GM21576 (cell line): ENCODE measurements around the gene KBTBD6.
"Not testable (repeated sequence)": the region's sequence is repeated elsewhere in the genome, so short reads cannot be mapped to it uniquely, and the experiment has no call there.

ENCODE experiments used
- ATAC-seq: cut with Tn5 transposase; IDR thresholded peaks from one replicate; pipeline ENCODE4 v1.9.1; 2021; ENCODE audit warnings: mild to moderate bottlenecking, moderate library complexity; ENCODE audit not compliant: unreplicated experiment

KBTBD6 gene, protein sequence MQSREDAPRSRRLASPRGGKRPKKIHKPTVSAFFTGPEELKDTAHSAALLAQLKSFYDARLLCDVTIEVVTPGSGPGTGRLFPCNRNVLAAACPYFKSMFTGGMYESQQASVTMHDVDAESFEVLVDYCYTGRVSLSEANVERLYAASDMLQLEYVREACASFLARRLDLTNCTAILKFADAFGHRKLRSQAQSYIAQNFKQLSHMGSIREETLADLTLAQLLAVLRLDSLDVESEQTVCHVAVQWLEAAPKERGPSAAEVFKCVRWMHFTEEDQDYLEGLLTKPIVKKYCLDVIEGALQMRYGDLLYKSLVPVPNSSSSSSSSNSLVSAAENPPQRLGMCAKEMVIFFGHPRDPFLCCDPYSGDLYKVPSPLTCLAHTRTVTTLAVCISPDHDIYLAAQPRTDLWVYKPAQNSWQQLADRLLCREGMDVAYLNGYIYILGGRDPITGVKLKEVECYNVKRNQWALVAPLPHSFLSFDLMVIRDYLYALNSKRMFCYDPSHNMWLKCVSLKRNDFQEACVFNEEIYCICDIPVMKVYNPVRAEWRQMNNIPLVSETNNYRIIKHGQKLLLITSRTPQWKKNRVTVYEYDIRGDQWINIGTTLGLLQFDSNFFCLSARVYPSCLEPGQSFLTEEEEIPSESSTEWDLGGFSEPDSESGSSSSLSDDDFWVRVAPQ

DNA sequence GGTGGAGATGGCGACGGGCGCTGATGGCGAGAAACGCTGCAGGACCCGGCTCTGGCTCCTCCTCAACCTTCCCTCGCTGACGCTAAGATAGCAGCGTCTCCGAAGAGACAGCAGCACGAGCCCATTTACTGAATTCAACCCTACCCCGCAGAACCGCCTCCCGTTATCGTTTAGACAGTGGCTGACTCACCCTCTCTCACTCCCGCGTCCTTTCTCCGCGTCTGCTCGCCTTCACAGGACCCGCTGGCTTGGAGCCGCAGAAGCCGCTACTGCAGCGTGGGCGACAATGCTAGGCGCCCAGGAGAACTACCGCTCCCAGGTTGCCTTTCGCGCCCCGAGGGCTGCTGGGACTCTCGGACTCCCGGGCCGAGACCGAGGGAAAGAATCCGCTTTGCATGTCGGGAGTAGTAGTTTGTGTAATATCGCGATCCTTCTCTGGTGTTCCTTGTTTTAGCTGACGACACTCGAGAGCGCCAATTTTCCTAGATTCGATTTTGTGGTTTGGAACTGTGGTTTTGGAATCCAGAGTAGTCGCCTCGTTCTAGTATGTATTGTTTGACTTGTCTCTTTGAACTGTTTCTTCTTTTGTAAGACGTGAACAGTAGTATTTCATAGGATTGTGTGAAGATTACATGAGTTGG is at the start of gene KBTBD6:
Gene KBTBD6, minus strand, starts transcription at position 291 of the 641 bp plus-strand sequence. CDS start 291 bp downstream, outside the sequence.
- ATAC-seq, result peak; percentile 94

DNA sequence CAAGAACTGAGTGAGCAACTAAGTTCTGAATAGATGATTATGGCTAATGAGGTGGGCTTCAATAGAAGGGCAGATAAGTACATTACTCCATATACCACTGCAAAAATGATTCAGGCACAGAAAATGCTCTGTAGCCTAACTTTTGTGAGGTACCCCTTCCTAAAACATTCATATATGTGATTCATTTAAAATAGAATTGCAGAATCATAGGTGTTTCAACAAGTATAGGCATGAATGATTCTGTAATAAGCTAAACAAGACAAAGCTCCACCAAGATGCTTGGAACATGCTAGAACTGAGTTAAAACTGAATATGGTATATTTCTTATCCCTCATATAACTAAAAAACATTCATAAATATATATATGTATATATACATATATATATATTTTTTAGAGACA is 49.6 kb upstream of the KBTBD6 start:
- ATAC-seq, result no peak

DNA sequence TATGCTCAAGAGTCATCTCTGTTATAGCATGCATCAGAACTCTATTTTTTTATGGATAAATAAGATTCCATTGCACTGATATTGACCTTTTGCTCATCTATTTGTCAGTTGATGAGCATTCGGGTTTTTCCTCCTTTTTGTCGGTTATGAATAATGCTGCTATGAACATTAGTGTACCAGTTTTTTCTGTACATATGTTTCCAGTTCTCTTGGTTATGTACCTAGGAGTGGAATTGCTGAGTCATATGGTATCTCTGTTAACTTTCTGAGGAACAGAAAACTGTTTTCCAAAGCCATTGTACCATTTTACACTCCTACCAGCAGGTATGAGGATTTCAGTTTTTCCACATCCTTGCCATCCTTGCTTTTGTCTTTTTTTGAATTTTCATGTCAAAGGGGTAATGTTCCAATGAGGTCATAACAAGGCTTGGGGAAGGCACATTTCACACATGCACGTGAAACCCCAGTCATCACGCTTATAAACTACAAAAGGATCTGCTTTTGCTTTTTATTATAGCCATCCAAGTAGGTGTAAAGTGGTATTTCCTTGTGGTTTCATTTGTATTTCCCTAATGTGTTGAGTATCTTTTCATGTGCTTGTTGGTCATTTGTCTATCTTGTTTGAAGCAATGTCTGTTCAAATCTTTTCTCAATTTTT is 47.1 kb upstream of the KBTBD6 start:
- no peak for ATAC-seq

DNA sequence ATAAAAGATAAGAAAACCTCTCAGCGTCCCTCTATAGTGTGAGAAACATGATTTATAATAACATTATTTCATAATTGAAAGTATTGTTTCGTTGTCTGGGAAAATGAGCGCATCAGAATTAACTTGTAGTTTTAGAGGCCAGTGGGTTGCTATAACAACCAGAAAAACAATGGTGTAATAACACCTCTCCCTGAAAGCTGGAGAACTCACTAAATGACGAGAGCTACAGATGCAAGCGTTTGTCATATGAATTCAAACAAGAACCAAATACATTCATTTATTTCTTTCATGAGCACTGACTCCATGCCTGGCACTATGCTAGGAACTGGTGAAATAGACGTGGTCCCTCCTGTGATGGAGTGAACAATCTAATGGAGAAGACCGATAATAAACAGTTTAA is 45.4 kb upstream of the KBTBD6 start:
- no peak for ATAC-seq

DNA sequence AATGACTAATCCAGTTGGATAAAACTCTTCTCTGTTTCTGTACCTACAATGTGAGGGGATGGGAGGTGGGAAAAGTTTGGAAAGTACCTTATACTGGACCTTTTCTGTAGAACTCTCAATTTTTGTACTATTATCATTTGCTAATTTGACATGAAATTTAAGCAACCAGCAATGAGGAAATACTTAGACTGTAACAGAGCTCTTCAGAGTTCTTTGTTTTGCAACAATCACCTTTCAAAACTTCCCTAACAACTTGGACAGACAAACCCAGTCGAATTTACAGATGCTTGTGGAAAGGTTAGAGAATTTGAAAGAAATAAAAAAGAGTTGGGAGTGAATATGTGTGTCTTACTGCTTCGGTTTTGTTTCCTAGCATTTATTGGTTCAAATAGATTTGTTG is 45.0 kb upstream of the KBTBD6 start:
- no peak for ATAC-seq

DNA sequence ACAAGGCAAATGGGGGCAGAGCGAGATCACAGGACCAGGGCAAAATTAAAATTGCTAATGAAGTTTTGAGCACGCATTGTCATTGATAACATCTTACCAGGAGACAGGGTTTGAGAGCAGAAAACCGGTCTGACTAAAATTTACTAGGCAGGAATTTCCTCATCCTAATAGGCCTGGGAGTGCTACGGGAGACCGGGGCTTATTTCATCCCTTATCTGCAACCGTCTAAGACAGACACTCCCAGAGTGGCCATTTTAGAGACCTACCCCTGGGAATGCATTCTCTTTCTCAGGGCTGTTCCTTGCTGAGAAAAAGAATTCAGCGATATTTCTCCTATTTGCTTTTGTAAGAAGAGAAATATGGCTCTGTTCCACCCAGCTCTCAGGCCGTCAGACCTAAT is 43.0 kb upstream of the KBTBD6 start:
- ATAC-seq, result not testable (repeated sequence)

DNA sequence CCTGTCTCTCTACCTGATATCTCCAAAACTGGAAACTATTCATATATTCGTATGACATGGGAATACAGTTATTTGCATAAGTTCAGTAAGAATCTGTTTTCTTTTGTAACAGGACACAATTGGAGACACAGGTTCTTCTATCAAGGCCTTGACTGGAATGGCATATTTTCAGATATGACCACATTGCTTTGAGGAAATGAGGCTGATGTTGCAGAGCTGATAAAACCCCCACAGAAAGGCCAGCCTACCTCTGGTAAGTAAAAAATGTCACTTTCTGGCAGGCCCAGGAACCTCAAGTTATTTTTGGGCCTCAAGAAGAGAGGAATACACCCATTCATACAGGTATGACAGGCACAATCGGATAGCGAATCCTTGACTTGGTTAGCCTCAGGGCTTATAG is 29.5 kb upstream of the KBTBD6 start:
- ATAC-seq, result no peak

DNA sequence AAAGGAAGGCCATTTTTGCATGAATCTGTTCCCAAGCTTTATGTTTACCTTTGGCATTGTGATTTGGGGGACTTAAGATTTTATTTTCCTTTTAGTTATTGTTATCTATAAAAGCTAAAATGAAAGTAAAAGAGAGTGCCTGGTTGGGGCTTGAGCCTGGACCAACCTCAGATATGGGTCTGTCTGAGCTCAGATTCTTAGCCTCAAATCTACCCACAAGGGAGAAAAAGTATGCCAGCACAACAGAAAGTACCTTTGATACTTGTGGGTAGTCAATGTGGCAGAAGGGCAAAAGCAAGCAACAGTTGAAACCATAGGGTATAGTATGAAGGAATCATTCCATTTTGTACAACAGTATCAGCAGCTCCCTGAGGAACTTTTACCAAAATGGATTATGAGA is 26.6 kb upstream of the KBTBD6 start:
- no peak for ATAC-seq

DNA sequence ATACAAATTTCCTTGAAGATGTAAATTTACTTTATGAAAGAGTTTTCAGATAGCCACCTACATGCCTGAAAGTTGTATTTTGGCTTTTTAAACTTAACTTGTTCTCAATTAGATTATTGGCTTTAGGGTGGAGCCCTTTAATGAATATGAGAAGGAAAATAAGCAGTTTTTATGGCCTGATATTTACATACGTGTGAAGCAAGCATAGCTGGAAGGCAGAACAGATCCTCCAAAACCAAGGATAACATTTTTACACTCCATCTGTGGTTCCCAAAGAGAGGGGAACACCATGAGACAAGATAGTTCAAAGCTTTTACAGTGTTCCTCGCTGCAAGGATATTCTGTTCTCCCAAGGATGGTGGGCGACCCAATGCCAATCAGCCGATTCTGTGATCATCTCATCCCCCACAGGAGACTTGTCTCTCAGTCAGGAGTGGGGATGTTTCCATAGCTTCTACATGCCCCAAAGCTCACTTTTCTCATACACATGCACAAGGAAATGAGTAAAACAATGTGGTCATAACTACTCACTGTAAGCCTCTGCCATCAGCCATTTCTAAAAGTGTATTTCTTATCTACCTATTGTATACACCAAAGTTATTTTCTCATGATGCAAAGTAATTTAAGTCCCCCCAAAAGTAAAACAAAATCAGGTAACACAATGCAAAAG is 24.6 kb upstream of the KBTBD6 start:
- ATAC-seq, result no peak

DNA sequence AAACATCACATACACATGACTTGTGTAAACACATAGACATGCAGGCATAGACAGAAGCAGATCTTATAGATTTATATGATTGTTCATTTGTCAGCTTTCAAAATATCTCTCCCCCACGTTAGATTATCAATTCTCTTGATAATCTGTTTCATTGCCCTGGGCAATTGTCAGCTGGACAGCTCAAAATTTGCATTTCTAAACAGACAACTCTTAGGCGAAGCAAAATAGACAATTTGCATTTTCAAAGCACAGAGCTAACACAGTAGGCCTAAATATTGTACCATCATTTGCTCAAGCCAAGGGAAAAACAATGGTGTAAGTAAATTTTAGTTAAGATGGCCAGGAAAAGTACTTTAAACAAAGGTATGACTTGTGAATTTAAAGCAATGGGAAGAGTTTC is 24.0 kb upstream of the KBTBD6 start:
- no peak for ATAC-seq

DNA sequence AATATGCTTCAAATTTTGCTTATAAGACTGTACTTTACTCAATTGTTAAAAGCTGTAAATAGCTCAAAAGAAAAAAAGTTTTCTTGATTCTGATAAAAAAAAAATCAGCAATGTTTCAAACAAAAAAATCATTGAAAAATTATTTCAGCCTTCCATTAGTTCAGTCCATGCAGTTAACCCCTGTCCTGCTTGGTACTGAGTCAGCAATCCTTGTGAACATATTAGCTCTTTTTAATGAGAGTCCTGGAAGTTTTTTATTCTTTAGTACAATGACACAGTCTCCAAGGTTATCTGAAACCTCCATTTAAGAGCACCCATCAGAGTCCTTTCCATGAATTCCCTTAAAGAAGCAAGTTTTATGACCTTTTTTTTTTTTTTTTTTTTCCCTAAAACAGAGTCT is 21.4 kb upstream of the KBTBD6 start:
- ATAC-seq, result no peak

DNA sequence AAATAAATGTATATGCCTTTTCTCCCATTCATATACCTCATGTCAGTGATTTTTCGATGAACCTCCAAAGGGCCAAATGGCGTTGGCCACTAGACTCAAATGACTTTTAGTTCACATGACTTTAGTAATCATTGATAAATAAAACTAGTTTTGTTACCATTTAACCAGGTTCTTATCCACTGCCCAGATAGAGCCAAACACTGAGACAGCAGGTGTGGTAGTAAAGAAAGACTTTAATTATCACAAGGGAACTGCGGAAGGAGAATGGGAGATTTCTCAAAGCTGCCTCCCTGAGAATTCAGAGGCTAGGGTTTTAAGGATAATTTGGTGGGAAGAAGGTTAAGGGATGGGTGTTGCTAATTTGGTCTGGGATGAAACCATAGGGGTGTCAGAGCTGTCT is 19.4 kb upstream of the KBTBD6 start:
- ATAC-seq, result no peak

DNA sequence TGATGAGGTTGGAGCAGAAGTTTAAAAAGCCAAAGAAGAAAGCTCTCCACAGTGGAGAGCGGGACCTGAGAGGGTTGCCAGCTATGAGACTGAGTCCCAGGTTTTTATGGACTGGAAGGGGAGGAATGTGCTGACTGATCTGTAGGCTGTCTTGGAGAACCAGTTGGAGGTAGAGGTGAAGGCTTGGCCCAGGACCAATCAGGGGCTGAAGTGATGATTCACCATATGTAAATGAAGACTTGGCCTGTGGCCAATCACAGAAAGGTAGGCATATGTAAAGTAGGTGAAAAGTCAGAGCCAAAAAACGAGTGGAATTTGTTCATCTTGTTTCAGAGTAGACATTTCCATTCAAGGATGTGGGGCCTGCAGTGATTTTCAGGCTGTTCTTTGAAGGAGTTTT is 17.5 kb upstream of the KBTBD6 start:
- ATAC-seq, result no peak

DNA sequence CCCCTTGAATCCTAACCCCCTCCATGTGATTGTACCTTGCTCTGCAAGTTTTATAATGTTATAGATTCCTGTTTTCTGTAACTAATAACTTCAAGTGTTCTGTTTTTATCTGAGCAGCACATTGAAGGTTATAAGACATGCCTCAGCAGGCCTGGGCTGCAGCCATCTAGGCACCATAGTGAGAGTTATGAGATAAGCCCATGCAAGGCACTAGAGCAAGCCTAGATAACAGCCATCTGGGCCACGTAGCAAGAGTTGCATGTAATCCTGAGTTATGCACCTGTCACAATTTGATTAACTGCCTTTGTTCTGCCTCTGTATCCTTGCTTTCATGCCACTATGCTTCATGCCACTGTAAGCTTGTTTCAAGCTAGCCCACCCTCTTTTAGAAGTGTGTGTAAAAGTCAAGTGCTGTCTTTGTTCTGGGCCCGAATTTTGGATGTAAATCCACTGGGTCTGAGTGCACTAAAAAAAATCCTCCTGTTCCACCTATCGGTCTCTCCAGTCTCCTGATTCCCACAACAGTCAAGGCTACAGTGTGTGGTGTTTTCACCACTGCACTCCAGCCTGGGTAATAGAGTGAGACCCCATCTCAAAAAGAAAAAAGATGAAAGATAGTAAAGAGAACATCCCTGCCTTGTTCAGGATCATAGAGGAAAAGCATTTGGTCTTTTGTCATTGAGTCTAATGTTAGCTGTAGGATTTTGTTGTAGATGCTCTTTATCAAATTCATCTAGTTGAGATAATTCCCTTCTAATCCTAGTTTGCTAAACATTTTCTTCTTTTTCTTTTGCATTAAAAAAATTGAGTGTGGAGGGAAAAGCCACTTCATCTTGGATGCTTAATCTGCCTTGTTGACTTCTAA is 16.0 kb upstream of the KBTBD6 start:
- no peak for ATAC-seq

DNA sequence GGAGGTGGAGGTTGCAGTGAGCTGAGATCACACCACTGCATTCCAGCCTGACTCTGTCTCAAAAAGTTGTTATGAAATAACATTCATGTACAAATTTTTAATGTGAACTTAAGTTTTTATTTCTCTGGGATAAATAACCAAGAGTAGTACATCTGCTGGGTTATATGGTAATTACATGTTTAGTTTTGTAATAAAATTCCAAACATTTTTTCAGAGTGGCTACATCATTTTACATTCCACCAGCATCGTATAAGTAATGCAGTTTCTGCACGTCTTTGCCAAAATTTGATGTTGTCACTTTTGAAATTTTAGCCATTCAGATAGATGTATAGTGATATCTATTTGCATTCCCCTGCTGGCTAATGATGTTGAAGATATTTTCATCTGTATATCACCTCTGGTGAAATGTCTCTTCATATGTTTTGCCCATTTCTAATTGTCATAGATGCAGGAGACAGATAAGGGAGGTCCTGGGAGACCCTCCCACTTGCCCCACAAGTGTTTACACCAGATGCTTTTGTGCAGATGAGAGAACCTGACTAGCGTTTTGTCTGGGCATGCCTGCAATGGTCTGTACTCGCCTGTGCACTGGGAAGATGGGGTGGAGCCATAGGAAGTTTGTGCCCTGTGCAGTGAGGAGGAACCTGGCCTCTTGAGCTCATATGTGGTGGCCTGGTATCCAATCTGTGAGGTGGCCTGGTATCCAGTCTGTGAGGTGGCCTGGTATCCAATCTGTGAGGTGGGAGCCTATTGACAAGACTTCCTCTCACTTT is 12.7 kb upstream of the KBTBD6 start:
- ATAC-seq, result no peak

DNA sequence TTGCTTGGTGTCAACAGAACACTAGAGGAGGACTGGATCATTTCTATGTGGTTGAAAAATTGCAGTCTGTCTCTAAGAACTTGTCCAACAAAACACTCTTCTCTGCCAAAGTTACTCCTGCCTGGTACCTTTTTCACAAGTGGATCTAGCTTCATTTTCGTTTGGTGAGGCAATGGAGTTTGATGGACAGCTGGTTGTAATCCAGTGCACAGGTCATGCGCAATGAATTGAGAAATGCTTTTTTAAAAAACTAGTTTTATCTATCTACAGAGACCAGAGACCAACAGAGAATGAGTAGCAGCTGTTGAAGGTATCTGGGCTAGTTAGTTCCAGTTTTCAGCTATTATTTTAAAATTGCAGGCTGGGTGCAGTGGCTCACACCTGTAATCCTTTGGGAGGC is 12.0 kb upstream of the KBTBD6 start:
- ATAC-seq, result no peak

DNA sequence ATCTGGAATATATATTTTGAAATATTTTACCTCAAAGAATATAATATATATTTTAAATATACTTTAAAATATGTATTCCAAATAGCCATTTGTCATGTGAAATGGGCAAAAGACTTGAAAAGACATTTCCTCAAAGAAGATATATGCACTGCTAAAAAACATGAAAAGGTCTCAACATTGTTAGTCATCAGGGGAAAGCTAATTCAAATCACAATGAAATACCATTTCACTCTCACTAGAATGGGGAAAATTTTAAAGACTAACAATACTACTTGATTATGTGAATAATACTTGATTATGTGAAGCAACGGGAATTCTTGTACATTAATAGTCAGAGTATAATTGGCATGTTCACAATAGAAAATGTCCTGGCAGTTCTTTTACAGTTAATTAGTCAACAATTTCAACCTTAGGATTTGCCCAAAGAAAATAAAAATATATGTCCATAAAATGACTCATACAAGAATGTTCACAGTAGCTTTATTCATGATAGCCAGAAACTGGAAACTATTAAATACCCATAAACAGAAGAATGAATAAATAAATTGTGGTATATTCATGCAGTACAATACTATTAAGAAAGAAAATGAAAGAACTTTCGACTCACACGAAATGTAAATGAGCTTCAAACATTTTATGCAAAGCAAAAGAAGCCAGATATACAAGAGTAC is 6.8 kb upstream of the KBTBD6 start:
- no peak for ATAC-seq

DNA sequence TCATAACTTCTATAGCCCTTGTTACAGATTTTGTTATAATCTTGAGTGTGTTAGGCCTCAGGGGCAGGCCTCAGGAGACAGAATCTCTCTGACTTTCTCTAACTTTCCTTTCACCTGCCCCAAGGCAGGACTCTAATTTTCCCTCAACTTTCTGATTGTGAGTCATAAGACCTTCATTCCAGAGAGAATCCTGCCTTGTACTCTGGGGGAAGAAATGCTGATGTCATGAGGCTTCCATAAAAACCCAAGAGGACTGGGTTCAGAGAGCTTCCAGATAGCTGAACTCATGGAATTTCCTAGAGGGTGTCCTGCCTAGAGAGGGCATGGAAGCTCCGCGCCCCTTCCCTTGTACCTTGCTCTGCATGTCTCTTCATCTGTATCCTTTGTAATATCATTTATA is 5.3 kb upstream of the KBTBD6 start:
- no peak for ATAC-seq

DNA sequence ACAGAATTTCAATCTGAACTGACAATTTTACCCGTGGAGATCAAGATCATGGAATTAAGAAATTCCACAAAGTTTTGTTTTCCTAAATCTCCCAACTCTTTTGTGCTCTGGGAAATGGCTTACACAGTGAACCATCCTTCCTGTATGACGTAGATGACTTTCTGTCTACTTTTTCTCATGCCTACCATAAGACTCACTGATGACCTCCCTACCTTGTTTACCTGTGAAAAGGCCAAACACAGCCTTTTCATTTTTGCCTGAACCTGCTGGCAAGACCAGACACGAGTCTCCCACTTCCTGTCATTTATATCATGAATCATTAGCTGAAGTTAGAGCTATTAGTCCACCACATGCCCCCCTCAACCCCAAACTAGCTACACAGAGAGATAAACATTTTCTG is 4.6 kb upstream of the KBTBD6 start:
- ATAC-seq, result no peak
